Transverse colon (tissue), 4 donors: ENCODE measurements around the gene AMBP. TPM values are rescaled to one million over a fixed set of nuclear protein-coding genes. Genes with fewer than 3 reads are reported as not detected.

Source experiments
- DNase-seq: peaks from one replicate; pipeline ENCODE4 v3.0.0-alpha.2; 2019
- H3K27ac ChIP-seq, 4 donors: fragments of 200-600 bp; sonication (generic); 2 replicates each; pipeline ENCODE4 v1.5.1; 2016 to 2018; ENCODE audit warnings: inconsistent platforms in 4 of 4
- H3K27me3 ChIP-seq: fragments of 200-600 bp; sonication (generic); 2 replicates; pipeline ENCODE4 v1.5.1; 2017; ENCODE audit warnings: inconsistent platforms
- H3K36me3 ChIP-seq, 4 donors: fragments of 200-600 bp; sonication (generic); 2 replicates each; pipeline ENCODE4 v1.5.1; 2017 to 2019; ENCODE audit warnings: inconsistent platforms in 4 of 4
- H3K4me1 ChIP-seq, 4 donors: fragments of 200-600 bp; sonication (generic); 2 replicates each; pipeline ENCODE4 v1.5.1; 2017 to 2020; ENCODE audit warnings: inconsistent platforms in 4 of 4
- H3K4me3 ChIP-seq, 4 donors: fragments of 200-600 bp; sonication (generic); 1 replicate in 1 of 4; 2 replicates in 3 of 4; pipeline versions ENCODE4 v1.5.1 to v1.6.1; 2017 to 2019; ENCODE audit warnings: inconsistent platforms in 4 of 4
- H3K9me3 ChIP-seq, 2 donors: fragments of 200-600 bp; sonication (generic); 2 replicates each; pipeline ENCODE4 v1.5.1; 2017 to 2019; ENCODE audit warnings: inconsistent platforms in 2 of 2
- EP300 ChIP-seq: sonication (generic); formaldehyde crosslinking; IDR thresholded peaks from one replicate; pipeline ENCODE4 v1.6.1; 2017; ENCODE audit warnings: antibody characterized with exemption, low read depth
- POLR2A ChIP-seq: fragments of 450-650 bp; IDR thresholded peaks from one replicate; pipeline ENCODE4 v1.6.1; 2016; ENCODE audit warnings: antibody characterized with exemption, mild to moderate bottlenecking, moderate library complexity
- POLR2AphosphoS5 ChIP-seq, 3 donors: sonication (generic); formaldehyde crosslinking; IDR thresholded peaks; one replicate each; pipeline ENCODE4 v1.6.1; 2016; ENCODE audit warnings: antibody characterized with exemption in 3 of 3
- WGBS, 2 donors: methylation state at CpG; one replicate each; pipeline ENCODE4 v1.1.5; 2018; ENCODE audit warnings: low coverage in 1 of 2; 5-methylcytosine and 5-hydroxymethylcytosine counted together
- in situ Hi-C, 4 donors: fragments of 200-750 bp; cut with MboI; loops; one replicate each; pipeline versions ENCODE4 v1.15.0 to v1.15.1; 2017; ENCODE audit warnings: low sequenced_read_pairs in 3 of 4, low pct_ligation_motif_present in 1 of 4, low pct_unique_long_range_greater_than_20kb in 1 of 4
- intact Hi-C: fragments of 100-400 bp; cut with DNase I; formaldehyde crosslinking; loops from one replicate; pipeline ENCODE4 v1.15.1; 2023; ENCODE audit warnings: low total_unique reads
- total RNA-seq, 4 donors: library from RNA; depleted of rRNA; stranded (reverse); fragments of >200 nt; gene quantifications; one replicate each; pipeline ENCODE4 v1.1.0, GENCODE V29; 2016
- TF ChIP-seq, protein P1 (sequence below), 5 experiments: fragments of 200-600 bp in 3 of 5; fragments of 450-650 bp in 2 of 5; sonication (generic) in 3 of 5; IDR thresholded peaks; 1 replicate in 2 of 5; 2 replicates in 3 of 5; pipeline ENCODE4 v1.5.1; 2016 to 2017; ENCODE audit warnings: antibody characterized with exemption in 5 of 5, inconsistent platforms in 3 of 5, mild to moderate bottlenecking in 2 of 5, moderate library complexity in 1 of 5

AMBP gene
- total RNA-seq, 4 donors from 2014 or later, result 0.96 TPM; not detected in 3

DNA sequence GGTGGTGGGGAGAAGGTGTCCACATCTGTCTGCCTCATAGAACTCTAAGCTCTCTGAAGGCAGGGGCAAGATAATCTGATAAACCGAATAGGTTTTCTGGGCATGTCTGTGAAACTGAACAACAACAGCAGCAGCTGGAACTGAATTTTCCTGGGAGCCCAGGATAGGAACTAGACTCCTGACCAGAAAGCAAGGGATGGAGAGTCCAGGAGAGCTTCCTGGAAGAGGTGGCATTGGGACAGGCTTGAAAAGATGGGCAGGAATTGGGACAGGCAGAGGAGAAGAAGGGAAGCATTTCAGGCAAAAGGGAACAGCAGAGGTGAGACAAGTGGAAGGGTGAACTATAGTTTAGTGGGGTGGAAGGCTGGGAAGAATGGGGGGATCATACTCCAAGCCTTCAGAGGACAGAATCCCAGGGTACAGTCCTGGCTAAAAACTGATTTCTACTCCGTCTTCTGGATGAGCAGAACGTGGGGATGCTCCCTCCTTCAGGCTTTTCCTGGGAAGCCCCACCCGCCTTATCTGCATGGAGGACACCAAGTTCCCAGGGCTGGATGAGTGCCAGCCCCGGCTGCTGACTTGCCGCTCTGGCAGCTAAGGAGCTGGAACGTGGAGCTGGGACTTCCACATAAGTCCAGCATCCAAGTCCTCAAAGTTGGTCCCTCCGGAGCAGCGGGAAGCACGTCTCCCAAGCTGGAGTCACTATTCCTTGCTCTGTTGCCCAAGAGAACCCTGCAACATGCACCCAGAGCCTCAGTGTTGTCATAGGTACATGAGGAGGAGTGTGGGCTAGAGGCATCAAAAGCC, 34.9 kb upstream of the AMBP start:
- peaks cover 10% of the 10 kb centered on the region for H3K27me3 ChIP-seq
- in situ Hi-C loops, result no loop called here
- H3K4me1 ChIP-seq, result peaks cover 0 to 2% (median 0%) of the 10 kb centered on the region in 4 donors
- no peak overlapping the region for H3K27ac ChIP-seq
- 19 to 25% methylated on average over 2 to 9 of the region's 10 CpGs for WGBS, 2 donors
- intact Hi-C loops, result no loop called here
- H3K9me3 ChIP-seq, result no peaks in the 10 kb centered on the region
- TF ChIP-seq, protein P1, sequence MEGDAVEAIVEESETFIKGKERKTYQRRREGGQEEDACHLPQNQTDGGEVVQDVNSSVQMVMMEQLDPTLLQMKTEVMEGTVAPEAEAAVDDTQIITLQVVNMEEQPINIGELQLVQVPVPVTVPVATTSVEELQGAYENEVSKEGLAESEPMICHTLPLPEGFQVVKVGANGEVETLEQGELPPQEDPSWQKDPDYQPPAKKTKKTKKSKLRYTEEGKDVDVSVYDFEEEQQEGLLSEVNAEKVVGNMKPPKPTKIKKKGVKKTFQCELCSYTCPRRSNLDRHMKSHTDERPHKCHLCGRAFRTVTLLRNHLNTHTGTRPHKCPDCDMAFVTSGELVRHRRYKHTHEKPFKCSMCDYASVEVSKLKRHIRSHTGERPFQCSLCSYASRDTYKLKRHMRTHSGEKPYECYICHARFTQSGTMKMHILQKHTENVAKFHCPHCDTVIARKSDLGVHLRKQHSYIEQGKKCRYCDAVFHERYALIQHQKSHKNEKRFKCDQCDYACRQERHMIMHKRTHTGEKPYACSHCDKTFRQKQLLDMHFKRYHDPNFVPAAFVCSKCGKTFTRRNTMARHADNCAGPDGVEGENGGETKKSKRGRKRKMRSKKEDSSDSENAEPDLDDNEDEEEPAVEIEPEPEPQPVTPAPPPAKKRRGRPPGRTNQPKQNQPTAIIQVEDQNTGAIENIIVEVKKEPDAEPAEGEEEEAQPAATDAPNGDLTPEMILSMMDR (IDR thresholded peaks at IDR 0.05), result no peak
- no peak for TF ChIP-seq EP300
- no peak for TF ChIP-seq POLR2AphosphoS5 (IDR thresholded peaks at IDR 0.05)
- H3K36me3 ChIP-seq, result no peaks in the 10 kb centered on the region
- no peak overlapping the region for H3K4me3 ChIP-seq
- peak; percentile 71 for DNase-seq

DNA sequence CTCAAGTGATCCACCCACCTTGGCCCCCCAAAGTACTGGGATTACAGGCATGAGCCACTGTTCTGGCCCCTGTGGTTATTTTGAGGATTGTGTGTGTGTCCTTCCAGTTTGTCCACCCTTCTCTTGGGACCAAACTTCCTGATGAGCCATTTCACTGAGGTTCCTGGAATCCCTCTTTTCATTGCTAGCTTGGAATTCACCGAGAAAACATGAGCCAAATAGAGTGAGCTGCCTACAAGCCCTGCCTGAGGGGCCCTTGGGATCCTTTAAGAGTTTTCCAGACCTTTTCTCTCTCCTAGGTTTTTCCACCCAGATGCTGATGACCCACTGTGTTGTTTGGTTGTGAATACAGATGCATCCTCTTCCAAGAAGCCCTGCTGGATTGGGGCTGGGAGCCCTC, 34.2 kb upstream of the AMBP start:
- Histone ChIP-seq H3K9me3 (no peaks in the 10 kb centered on the region), H3K27ac (no peak overlapping the region), H3K4me3 (no peak overlapping the region), H3K36me3 (no peaks in the 10 kb centered on the region), H3K27me3 (peaks cover 6% of the 10 kb centered on the region), H3K4me1 (peaks cover 0 to 5% (median 0%) of the 10 kb centered on the region in 4 donors)
- intact Hi-C loops, result no loop called here
- in situ Hi-C loops, result no loop called here
- 63% methylated on average over 1 of the region's 1 CpG; no CpG with 5 or more reads in 1 of the 2 donors for WGBS, 2 donors
- TF ChIP-seq, protein P1 (IDR thresholded peaks at IDR 0.05), result no peak
- no peak for TF ChIP-seq POLR2A
- no peak for TF ChIP-seq POLR2AphosphoS5 (IDR thresholded peaks at IDR 0.05)
- no peak for TF ChIP-seq EP300
- no peak for DNase-seq

DNA sequence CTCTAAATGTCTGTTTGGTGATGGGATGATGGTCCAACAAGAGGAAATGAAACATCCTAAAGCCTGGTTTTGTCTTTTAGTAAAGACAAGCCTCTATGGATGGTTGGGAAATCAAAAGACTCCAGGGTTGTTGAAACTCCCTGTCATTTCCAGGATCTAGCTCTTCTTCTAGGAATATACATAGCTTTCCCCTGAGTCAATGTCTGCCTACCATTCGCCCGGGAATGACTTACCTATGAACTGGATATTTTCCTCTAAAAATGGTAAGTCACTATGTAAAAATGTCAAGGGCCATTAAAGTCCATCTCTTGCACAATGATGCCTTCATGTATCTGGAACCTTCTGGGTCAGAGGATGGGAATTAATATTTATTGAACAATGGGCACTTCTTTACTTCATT, 32.1 kb upstream of the AMBP start:
- Histone ChIP-seq H3K27ac (no peak overlapping the region), H3K36me3 (no peaks in the 10 kb centered on the region), H3K27me3 (peaks cover 5% of the 10 kb centered on the region), H3K4me1 (peaks cover 0 to 5% (median 0%) of the 10 kb centered on the region in 4 donors), H3K9me3 (no peaks in the 10 kb centered on the region), H3K4me3 (no peak overlapping the region)
- in situ Hi-C loops (no loop called here), intact Hi-C loops (no loop called here)
- 56 to 76% methylated on average over 2 of the region's 2 CpGs for WGBS, 2 donors
- TF ChIP-seq POLR2AphosphoS5 (IDR thresholded peaks at IDR 0.05) (no peak), EP300 (no peak), POLR2A (no peak)
- TF ChIP-seq, protein P1 (IDR thresholded peaks at IDR 0.05), result no peak
- DNase-seq, result no peak

DNA sequence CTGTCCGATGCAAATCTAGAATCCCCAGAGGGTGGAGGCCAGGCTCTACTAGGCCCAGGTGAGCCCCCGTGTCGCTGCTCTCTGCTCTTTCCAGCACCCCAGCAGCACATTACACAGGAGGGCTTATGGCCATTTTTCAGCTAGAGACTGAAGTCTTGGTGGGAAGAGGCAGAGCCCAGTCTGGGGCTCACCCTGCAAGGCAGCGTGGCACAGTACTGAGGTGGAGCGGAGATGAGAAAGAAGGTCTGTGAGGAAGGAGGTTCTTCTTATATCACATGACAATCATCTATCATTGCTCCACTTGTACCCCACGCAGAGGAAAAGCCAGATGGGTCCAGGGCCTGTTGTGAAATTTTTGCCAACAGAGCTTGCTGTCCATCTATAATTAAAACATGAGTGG, 31.0 kb upstream of the AMBP start:
- in situ Hi-C loops (loop anchor here in 1 of 4 donors (10.0 kb wide), 1 partner anchor 176 kb away; no protein-coding TSS in a partner anchor), intact Hi-C loops (loop anchor here (5.0 kb wide), 1 partner anchor 158 kb away; no protein-coding TSS in a partner anchor)
- H3K4me1 ChIP-seq, result peaks cover 0 to 5% (median 0%) of the 10 kb centered on the region in 4 donors
- no peaks in the 10 kb centered on the region for H3K9me3 ChIP-seq
- peaks cover 5% of the 10 kb centered on the region for H3K27me3 ChIP-seq
- H3K27ac ChIP-seq, result no peak overlapping the region
- H3K4me3 ChIP-seq, result no peak overlapping the region
- TF ChIP-seq POLR2AphosphoS5 (IDR thresholded peaks at IDR 0.05), result no peak
- no peak for TF ChIP-seq POLR2A
- TF ChIP-seq EP300, result no peak
- TF ChIP-seq, protein P1 (IDR thresholded peaks at IDR 0.05), result no peak
- H3K36me3 ChIP-seq, result no peaks in the 10 kb centered on the region
- WGBS, 2 donors, result 69 to 86% methylated on average over 2 to 6 of the region's 6 CpGs
- DNase-seq, result no peak
